K562 (cell line): ENCODE results near the gene IPCEF1. TPM values are rescaled to one million over a fixed set of nuclear protein-coding genes. Genes with fewer than 3 reads are reported as not detected.

ENCODE experiments used
- ATAC-seq: fragments of 200-7000 bp; cut with Tn5 transposase; 3 replicates; pipeline ENCODE4 v1.9.1; 2020; ENCODE audit warnings: moderate library complexity
- BruUV-seq: library from RNA; stranded (reverse); fragments of 400-500 nt; replicated peaks from 2 replicates; lab custom pipeline; 2021; lab: Mats Ljungman, UMichigan
- CTCF ChIA-PET: fragments of 300-600 bp; formaldehyde crosslinking; extraction: SDS; loops from one replicate; lab custom pipeline; 2021; ENCODE audit warnings: low intra/inter-chr PET ratio; lab: Yijun Ruan, JAX
- POLR2A ChIA-PET: fragments of 300-600, 350-650 bp; sonication (Branson Sonifier 250); formaldehyde crosslinking; extraction: SDS; loops from one replicate; lab custom pipeline; 2021; ENCODE audit warnings: antibody characterized with exemption, inconsistent platforms; lab: Yijun Ruan, JAX
- DNase-seq, 4 experiments: peaks; one replicate each; pipeline versions ENCODE4 v3.0.0 to v3.0.0-alpha.2; 2011 to 2018; ENCODE audit warnings: low spot score in 3 of 4, mixed read lengths in 3 of 4; ENCODE audit errors: extremely low read depth in 1 of 4
- FAIRE-seq: peaks from 2 replicates; lab custom pipeline; 2011; peaks lifted over from hg19 to GRCh38; lab: Jason Lieb, UNC
- H2AFZ ChIP-seq: 2 replicates; pipeline ENCODE4 v1.6.0; 2011; ENCODE audit warnings: low read depth, low read length, control low read depth, inconsistent platforms
- H3K27ac ChIP-seq: fragments of 200-600 bp; 3 replicates; pipeline ENCODE4 v1.8.0; 2011; ENCODE audit warnings: low read depth, mild to moderate bottlenecking, control low read depth, inconsistent platforms, low read length, moderate library complexity, mixed read lengths; ENCODE audit errors: extremely low read depth
- H3K27me3 ChIP-seq, 2 experiments: fragments of 300-600 bp in 1 of 2; 2 replicates in 1 of 2; 3 replicates in 1 of 2; pipeline versions ENCODE4 v1.6.0 to v1.8.0; 2011; ENCODE audit warnings: inconsistent platforms in 2 of 2, low read length in 2 of 2, mild to moderate bottlenecking in 1 of 2, mixed read lengths in 1 of 2, moderate library complexity in 1 of 2; ENCODE audit not compliant: control insufficient read depth in 2 of 2, insufficient read depth in 2 of 2
- H3K36me3 ChIP-seq: fragments of 300-600 bp; 3 replicates; pipeline ENCODE4 v1.8.0; 2011; ENCODE audit warnings: mild to moderate bottlenecking, low read length, inconsistent platforms; ENCODE audit not compliant: control insufficient read depth, insufficient read depth
- H3K4me1 ChIP-seq, 2 experiments: fragments of 200-600 bp in 1 of 2; replicated peaks in 1 of 2; 2 replicates in 1 of 2; 3 replicates in 1 of 2; pipeline versions ENCODE4 v1.5.1 to v1.8.0; 2011; ENCODE audit warnings: inconsistent platforms in 2 of 2, low read length in 2 of 2, mild to moderate bottlenecking in 1 of 2, mixed read lengths in 1 of 2, moderate library complexity in 1 of 2; ENCODE audit not compliant: control insufficient read depth in 2 of 2, insufficient read depth in 2 of 2
- H3K4me2 ChIP-seq: 2 replicates; pipeline ENCODE4 v1.6.1; 2011; ENCODE audit warnings: low read length, control low read depth, inconsistent platforms, mixed read lengths; ENCODE audit not compliant: insufficient read depth
- H3K4me3 ChIP-seq: fragments of 200-600 bp; sonication (generic), shearing (Covaris generic); 2 replicates; pipeline ENCODE4 v1.5.1; 2016; ENCODE audit warnings: control low read depth, inconsistent platforms
- H3K79me2 ChIP-seq: fragments of 200-600 bp; 3 replicates; pipeline ENCODE4 v1.8.0; 2011; ENCODE audit warnings: low read length, inconsistent platforms; ENCODE audit not compliant: control insufficient read depth, insufficient read depth
- H3K9ac ChIP-seq, 2 experiments: 2 replicates each; pipeline versions ENCODE4 v1.6.0 to v1.6.1; 2011; ENCODE audit warnings: low read depth in 2 of 2, low read length in 2 of 2, control low read depth in 1 of 2, inconsistent platforms in 1 of 2, mild to moderate bottlenecking in 1 of 2, mixed read lengths in 1 of 2; ENCODE audit not compliant: insufficient read depth in 1 of 2
- H3K9me1 ChIP-seq: one replicate; pipeline ENCODE4 v1.6.0; 2011; ENCODE audit warnings: inconsistent platforms, mild to moderate bottlenecking, low read length, moderate library complexity; ENCODE audit not compliant: control insufficient read depth, insufficient read depth
- H3K9me3 ChIP-seq: replicated peaks from 2 replicates; pipeline ENCODE4 v1.5.1; 2011; ENCODE audit warnings: low read depth, low read length, inconsistent platforms; ENCODE audit not compliant: control insufficient read depth, insufficient read depth
- H4K20me1 ChIP-seq: replicated peaks from 2 replicates; pipeline ENCODE4 v1.6.1; 2011; ENCODE audit warnings: low read length, inconsistent platforms, mixed read lengths; ENCODE audit not compliant: control insufficient read depth, insufficient read depth
- BCOR ChIP-seq: fragments of 450-650 bp; IDR thresholded peaks from 2 replicates; pipeline ENCODE4 v1.6.1; 2016
- CEBPG ChIP-seq, 3 experiments: fragments of 200-800 bp in 1 of 3; sonication (Bioruptor generic) in 1 of 3; sonication (generic) in 1 of 3; formaldehyde crosslinking in 1 of 3; IDR thresholded peaks in 2 of 3; conservative IDR thresholded peaks in 1 of 3; 2 replicates each; pipeline versions ENCODE4 v1.6.1 to v1.8.0; 2016 to 2022; ENCODE audit warnings: missing compliant biosample characterization in 2 of 3, missing genetic modification characterization in 2 of 3, mild to moderate bottlenecking in 1 of 3, missing genetic modification reagents in 1 of 3
- ESRRA ChIP-seq: fragments of 450-650 bp; IDR thresholded peaks from 2 replicates; pipeline ENCODE4 v1.6.1; 2014; ENCODE audit warnings: low read depth, mild to moderate bottlenecking, moderate library complexity, borderline replicate concordance
- FUS ChIP-seq: fragments of 200-400 bp; formaldehyde crosslinking; optimal IDR thresholded peaks from 2 replicates; pipeline ENCODE3; 2017; ENCODE audit warnings: low read depth, low read length
- KHSRP ChIP-seq: fragments of 450-650 bp; IDR thresholded peaks from 2 replicates; pipeline ENCODE4 v1.6.1; 2017
- RNF2 ChIP-seq: sonication (generic); IDR thresholded peaks from 2 replicates; pipeline ENCODE4 v1.6.1; 2016
- TBP ChIP-seq: optimal IDR thresholded peaks from 2 replicates; pipeline ENCODE3; 2011; ENCODE audit warnings: low read depth, low read length, improper control_type of control experiment
- U2AF2 ChIP-seq: fragments of 200-400 bp; formaldehyde crosslinking; optimal IDR thresholded peaks from 2 replicates; pipeline ENCODE3; 2017; ENCODE audit warnings: low read depth, mild to moderate bottlenecking, low read length
- XRCC3 ChIP-seq: fragments of 450-650 bp; IDR thresholded peaks from 2 replicates; pipeline ENCODE4 v1.6.1; 2017; ENCODE audit warnings: mild to moderate bottlenecking, moderate library complexity
- ZNF23 ChIP-seq: fragments of 250-450 bp; sonication (Bioruptor Pico); IDR thresholded peaks from 2 replicates; pipeline ENCODE4 v1.4.0; 2020; ENCODE audit warnings: mild to moderate bottlenecking
- ZNF586 ChIP-seq: fragments of 450-650 bp; formaldehyde crosslinking; conservative IDR thresholded peaks from 2 replicates; pipeline ENCODE4 v1.4.0; 2020; ENCODE audit warnings: mild to moderate bottlenecking, moderate library complexity
- WGBS: fragments of 100-300 bp; shearing (Covaris generic); methylation state at CpG from one replicate; pipeline ENCODE4 v1.1.6; 2016; ENCODE audit warnings: low coverage, mixed read lengths; ENCODE audit not compliant: insufficient coverage; ENCODE audit errors: missing lambda C conversion rate; 5-methylcytosine and 5-hydroxymethylcytosine counted together
- in situ Hi-C: fragments of 300-500 bp; cut with MboI; formaldehyde crosslinking; loops from 4 replicates; pipeline ENCODE4 v1.15.0; 2018; ENCODE audit warnings: inconsistent platforms, mixed read lengths
- intact Hi-C: fragments of 100-400 bp; cut with micrococcal nuclease; formaldehyde crosslinking; loops from 2 replicates; pipeline ENCODE4 v1.14.2; 2022
- polyA plus RNA-seq, 8 experiments: library from polyadenylated mRNA; depleted of rRNA in 4 of 8; stranded (reverse) in 5 of 8; unstranded in 3 of 8; fragments of >200 nt; fragmentation: Nextera tagmentation in 2 of 8; fragmentation: Illumina TruSeq in 1 of 8; extraction: Ambion mirVana in 2 of 8; extraction: Trizol in 1 of 8; gene quantifications; 2 replicates each; pipeline versions ENCODE4 v1.2.1 to v1.2.3, GENCODE V29; 2011 to 2014; ENCODE audit warnings: inconsistent platforms in 1 of 8, missing spikeins in 1 of 8
- total RNA-seq, 7 experiments: library from RNA; depleted of rRNA in 6 of 7; stranded (reverse); fragments of >200 nt in 6 of 7; fragmentation: Illumina TruSeq in 2 of 7; extraction: Trizol in 2 of 7; gene quantifications; 2 replicates each; pipeline versions ENCODE4 v1.2.1 to v1.2.3, GENCODE V29; 2011 to 2021; ENCODE audit warnings: low replicate concordance in 1 of 7

IPCEF1 gene
- total and polyA plus RNA-seq, 9 of the 15 experiments (the other 6 are each of a cell fraction or from before 2014, with no cell fraction given): 0.14 to 0.18 TPM; not detected in 7

- Histone ChIP-seq H3K27me3 (peaks cover 9 to 16% of the 10 kb centered on the region in 2 experiments; a peak in 3 of 5 replicates), H3K4me2 (no peak overlapping the region), H3K79me2 (no peaks in the 10 kb centered on the region), H3K36me3 (no peaks in the 10 kb centered on the region), H4K20me1 (no peaks in the 10 kb centered on the region)
- 0% methylated on average over 13 of the region's 13 CpGs for WGBS
- CTCF ChIA-PET: no interaction called here
- ATAC-seq (no peak), DNase-seq (no peak)
- intact Hi-C loops: no loop called here
- in situ Hi-C loops: no loop called here
- no TSS peak for BruUV-seq
- TF ChIP-seq CEBPG (CRISPR knock-in tag; IDR thresholded peaks at IDR 0.05): no peak
- TF ChIP-seq CEBPG (tag; conservative IDR thresholded peaks at IDR 0.05 in 1 of 2, IDR thresholded peaks at IDR 0.05 in 1 of 2): no peak
- TF ChIP-seq U2AF2: no peak
- no peak for TF ChIP-seq ZNF23 (CRISPR knock-in tag)
- TF ChIP-seq FUS: no peak
- TF ChIP-seq KHSRP: no peak
- no peak for TF ChIP-seq RNF2
- no peak for TF ChIP-seq ESRRA
- no peak for TF ChIP-seq ZNF586 (CRISPR knock-in tag)
- no peak for TF ChIP-seq TBP
- TF ChIP-seq BCOR: no peak
- TF ChIP-seq XRCC3: no peak
- TF ChIP-seq, all 486 proteins: peak for 0
- H3K9me3 ChIP-seq: no peaks in the 10 kb centered on the region
- H3K4me1 ChIP-seq: no peaks in the 10 kb centered on the region
- H3K9me1 ChIP-seq: no peaks in the 10 kb centered on the region
- FAIRE-seq: no peak
- POLR2A ChIA-PET: interaction anchor here (0.6 kb wide), 1 partner anchor 798 kb away, joined by 3 read pairs; no protein-coding TSS in a partner anchor
- H3K9ac ChIP-seq: no peak overlapping the region
- H3K27ac ChIP-seq: no peak overlapping the region
- no peak overlapping the region for H3K4me3 ChIP-seq
- no peak overlapping the region for H2AFZ ChIP-seq
Measured at GRCh38 chr6:154242617-154243357, 113.8 kb downstream of the IPCEF1 start.
